HG02759 (cell line): ENCODE measurements around the gene WDR74.
"Not testable (repeated sequence)": the region's sequence is repeated elsewhere in the genome, so short reads cannot be mapped to it uniquely, and the experiment has no call there.

ENCODE experiments used
- ATAC-seq: cut with Tn5 transposase; IDR thresholded peaks from one replicate; pipeline ENCODE4 v1.9.1; 2021; ENCODE audit warnings: mild to moderate bottlenecking, moderate library complexity; ENCODE audit not compliant: unreplicated experiment

WDR74 gene

DNA sequence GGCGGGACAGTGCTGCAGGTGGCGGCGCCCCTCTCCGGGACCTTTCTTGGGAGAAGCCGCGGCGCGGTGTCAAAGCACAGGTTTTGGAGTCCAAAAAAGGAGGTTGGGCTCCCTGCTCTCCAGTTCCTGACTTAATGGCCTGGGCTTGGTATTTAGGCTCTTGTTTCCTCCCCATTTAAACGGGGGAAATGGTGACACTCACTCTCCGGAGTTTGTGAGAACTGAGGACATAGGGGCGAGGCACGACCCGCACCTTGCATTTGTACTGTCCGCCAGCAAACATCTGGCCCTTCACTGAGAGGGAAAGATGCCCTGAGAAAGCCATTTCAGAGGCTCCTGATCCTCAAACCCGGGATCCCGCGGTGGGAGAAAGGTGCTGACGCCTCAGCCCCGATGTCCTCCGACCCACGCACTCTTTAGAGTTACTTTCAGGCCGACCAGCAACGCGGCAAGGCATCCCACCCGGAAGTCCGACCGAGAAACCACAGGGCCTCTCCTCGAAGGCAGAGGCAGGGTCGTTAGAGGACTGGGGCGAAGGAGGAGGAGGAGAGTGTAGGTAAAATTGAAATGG lies 2.9 kb upstream of the WDR74 start:
- no peak for ATAC-seq

- peak; percentile 63 for ATAC-seq
Measured at GRCh38 chr11:62841361-62842170, 2.2 kb upstream of the WDR74 start.

GRCh38 chr11:62840721-62841360 lies 1.5 kb upstream of the WDR74 start:
- ATAC-seq, result not testable (repeated sequence)

DNA sequence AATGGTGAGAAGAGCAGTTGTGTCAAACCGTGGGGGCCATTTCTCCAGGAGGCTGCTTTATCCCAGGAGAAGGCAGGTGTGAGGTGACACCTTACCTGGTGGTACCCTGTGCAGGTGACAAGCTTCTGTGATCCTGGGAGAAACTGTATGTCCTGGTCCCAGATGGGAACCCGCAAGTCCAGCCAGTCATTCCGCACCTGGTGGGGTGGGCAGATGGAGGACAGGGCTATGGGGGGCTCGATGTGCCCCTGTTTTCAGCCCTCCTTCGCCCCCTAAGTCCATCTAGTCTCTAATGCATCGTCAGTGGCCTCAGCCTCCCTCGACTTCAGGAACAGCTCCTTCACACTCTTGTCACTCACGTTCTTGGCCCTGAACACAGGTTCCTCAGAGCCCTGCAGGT lies 4.1 kb downstream of the WDR74 start:
- no peak for ATAC-seq

- peak; percentile 5 for ATAC-seq
Measured at GRCh38 chr11:62832336-62833234, 6.8 kb downstream of the WDR74 start, which contains the start of gene TEX54. Gene TEX54 (minus strand): TSS chr11:62832841.

GRCh38 chr11:62831520-62832335 lies 7.7 kb downstream of the WDR74 start, which contains the start of gene STX5:
Gene STX5 (minus strand): TSS chr11:62832051. CDS start chr11:62831243, 808 bp downstream.
- ATAC-seq, result peak; percentile 87

DNA sequence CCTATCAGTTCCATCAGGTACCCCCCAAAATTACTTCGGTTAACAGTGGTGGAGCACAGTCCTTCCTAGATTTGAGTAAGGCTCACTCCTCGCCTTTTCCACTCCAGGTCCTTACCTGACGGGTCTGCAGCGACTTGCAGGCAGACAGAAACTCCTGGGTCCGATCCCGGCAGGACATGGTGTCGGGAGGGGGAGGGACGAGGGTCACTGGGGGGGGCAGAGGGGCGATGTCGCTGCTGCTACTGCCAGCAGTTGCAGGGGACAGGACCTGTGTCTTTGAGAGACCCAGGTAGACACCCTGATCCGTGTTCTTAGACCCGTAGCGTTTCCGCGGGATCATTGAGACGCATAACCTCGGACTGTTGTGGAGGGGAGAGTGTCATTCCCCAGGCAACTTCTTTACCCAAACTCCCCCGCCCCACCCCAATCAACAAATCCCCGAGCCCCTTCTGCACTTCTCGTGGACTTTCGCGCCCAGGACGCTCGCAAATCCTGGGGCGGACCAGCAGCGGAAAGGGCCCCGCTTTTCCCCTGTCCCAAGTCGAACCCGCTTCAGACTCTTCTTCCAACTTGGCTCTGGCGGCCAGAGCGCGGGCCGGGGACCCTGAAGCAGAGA lies 8.4 kb downstream of the WDR74 start:
- ATAC-seq, result peak; percentile 15

- not testable (repeated sequence) for ATAC-seq
Measured at GRCh38 chr11:62828130-62828529, 11.3 kb downstream of the WDR74 start.

GRCh38 chr11:62823677-62824076 lies 15.7 kb downstream of the WDR74 start:
- ATAC-seq, result no peak

DNA sequence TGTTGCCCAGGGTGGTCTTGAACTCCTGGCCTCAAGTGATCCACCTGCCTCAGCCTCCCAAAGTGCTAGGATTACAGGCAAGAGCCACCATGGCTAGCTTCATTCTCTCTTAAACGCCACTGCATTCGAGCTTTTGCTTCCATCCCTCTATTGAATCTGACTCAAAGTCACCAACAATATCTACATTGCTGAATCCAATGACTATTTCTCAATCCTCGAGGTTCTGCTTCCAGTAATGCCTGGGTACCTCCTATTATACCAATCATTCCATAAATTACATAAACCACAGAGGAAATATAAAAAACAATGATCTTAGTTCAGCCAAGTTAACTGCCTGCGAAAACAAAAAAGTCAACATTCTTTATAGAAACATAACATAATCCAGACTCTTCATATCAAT lies 22.3 kb downstream of the WDR74 start:
- ATAC-seq, result no peak

GRCh38 chr11:62816557-62816956 lies 22.8 kb downstream of the WDR74 start:
- ATAC-seq, result no peak

- ATAC-seq, result no peak
Measured at GRCh38 chr11:62811659-62812058, 27.7 kb downstream of the WDR74 start.

GRCh38 chr11:62810748-62811147 lies 28.6 kb downstream of the WDR74 start:
- ATAC-seq, result no peak

GRCh38 chr11:62806611-62807121 lies 32.7 kb downstream of the WDR74 start:
- ATAC-seq, result no peak

GRCh38 chr11:62805961-62806441 lies 33.4 kb downstream of the WDR74 start:
- ATAC-seq, result no peak

GRCh38 chr11:62805076-62805892 lies 34.1 kb downstream of the WDR74 start, which contains the start of gene NXF1:
Gene NXF1 (minus strand): TSS chr11:62805440. CDS start chr11:62805356, 84 bp downstream.
- ATAC-seq, result peak; percentile 90

GRCh38 chr11:62804310-62805075 lies 34.9 kb downstream of the WDR74 start:
- no peak for ATAC-seq
